NCI-H2171 treated with DMSO at 0.1 percent for 48 hours (cell line): ENCODE measurements around the gene ERRFI1.

Experiments
- DNase-seq: peaks from one replicate; lab custom pipeline; 2025; lab: John Stamatoyannopoulos, UW

Gene ERRFI1

DNA sequence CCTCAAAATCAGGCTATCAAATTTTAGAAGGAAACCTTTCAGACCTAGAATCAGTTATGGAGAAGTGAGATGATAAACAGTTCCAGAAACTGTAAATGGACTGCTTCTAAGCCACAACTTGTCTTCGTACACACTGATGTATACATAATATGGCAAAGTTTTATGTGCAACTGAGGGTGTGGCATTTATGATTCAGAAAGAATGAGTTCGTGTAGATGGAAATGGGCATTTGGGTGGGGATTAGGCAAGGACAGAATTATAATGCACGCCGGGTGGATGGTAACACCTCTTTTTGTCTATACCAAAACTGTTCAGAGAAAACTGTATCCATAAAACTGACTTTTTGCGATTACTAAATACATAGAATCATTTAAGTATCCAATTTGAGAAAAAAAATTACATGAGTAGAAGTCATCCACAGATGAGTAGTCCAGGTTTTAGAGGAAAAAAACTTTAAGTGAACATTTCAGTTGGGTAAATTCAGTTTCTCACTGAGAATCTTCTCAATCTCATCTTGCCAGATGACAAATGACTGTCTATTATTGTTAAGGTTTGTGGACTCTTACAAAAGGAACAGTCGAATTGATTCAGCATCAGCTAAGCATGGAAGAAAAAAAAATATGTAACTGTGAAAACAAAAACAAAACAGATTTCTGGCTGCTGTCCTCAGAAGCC is 22.5 kb downstream of the ERRFI1 start:
- no peak for DNase-seq

DNA sequence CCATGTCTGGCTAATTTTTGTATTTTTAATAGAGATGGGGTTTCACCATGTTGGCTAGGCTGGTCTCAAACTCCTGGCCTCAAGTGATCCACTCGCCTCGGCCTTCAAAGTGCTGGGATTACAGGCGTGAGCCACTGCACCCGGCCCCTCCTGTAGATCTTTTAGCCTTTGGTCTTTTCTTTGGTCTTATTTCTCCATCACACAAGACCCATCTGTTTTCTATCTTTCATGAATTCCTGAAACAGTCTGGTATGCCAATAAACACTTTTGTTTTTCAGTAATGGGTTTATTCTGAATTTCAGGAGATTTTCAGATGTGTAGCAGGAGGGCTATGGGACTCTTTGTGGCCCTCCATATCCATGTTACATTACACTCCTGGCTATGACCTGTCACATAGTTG is 23.2 kb downstream of the ERRFI1 start:
- no peak for DNase-seq

DNA sequence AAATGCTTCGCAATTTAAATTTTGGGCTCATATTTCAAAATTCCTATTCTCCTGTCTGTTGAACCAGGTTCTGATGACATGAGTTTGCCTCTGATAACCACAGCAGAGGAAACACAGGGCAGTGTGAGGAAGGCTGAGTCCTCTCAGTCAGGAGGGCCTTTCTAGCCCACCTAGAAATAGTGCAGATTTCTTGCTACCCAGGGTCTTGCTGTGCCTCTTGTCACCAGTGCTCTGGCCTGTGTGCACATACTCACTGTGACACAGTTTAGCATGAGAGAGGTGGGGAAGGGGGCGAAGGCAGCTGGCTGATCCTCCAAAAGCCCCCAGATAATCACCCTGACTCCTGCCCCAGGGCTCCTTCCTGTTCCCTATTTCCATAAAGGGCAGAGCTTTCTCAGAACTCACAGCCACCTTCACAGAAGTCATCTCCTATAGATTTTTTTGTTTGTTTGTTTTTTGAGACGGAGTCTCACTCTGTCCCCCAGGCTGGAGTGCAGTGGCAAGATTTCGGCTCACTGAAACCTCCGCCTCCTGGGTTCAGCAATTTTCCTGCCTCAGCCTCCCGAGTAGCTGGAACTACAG is 23.7 kb downstream of the ERRFI1 start:
- DNase-seq: no peak

DNA sequence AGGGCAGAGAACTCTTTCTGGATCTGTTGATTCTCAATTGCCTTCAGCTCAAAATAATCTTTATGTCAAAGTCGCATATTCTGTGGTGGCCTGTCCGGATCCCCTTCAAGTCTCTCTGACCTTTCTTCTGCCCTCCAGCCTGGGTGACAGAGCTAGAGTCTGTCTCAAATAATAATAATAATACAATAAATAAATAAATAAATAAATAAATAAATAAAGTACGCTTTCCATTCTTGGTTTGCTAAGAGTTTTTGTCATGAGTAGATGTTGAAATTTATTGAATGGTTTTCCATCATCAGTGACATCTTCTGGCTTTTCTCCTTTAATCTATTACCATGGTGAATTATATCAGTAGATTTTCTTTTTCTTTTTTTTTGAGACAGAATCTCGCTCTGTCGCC is 30.7 kb downstream of the ERRFI1 start:
- DNase-seq: no peak

DNA sequence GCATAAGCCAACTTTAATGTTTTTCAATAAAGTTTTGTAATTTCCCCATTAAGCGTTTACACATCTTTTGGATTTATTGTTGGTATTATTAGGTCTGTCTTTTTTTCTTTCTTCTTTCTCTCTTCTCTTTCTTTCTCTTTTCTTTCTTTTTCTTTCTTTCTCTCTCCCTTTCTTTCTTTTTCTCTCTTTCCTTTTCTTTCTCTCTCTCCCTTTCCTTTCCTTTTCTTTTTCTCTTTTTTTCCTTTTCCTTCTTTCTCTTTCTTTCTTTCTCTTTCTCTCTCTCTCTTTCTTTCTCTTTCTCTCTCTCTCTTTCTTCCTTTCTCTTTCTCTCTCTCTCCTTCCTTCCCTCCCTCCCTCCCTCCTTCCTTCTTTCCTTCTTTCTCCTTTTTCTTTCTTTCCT is 31.3 kb downstream of the ERRFI1 start:
- no peak for DNase-seq

DNA sequence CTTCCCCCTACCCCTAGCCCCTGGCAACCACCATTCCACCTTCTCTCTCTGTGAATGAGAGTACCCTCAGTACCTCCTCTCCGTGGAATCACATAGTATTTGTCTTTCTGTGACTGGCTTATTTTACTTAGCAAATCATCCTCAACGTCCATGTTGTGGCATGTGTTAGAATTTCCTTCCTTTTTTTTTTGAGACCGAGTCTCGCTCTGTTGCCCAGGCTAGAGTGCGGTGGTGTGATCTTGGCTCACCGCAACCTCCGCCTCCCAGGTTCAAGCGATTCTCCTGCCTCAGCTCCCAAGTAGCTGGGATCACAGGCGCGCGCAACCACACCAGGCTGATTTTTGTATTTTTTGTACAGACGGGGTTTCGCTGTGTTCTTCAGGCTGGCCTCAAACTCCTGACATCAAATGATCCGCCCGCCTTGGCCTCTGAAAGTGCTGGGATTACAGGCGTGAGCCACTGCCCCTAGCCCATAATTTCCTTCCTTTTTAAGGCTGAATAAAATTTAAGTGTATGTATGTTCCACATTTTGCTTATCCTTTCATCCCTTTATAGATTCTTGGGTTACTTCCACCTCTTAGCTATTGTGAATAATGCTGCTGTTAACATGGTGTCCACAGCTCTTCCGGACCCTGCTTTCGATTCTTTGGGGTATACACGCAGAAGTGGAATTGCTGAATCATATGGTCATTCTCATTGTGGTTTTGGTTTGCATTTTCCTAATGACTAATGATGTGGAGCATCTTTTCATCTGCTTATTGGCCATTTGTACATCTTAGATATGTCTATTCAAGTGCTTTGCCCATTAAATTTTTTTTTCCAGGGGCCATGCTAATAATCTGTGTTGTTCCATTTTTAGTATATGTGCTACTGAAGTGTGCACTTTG is 32.3 kb downstream of the ERRFI1 start:
- DNase-seq: no peak

DNA sequence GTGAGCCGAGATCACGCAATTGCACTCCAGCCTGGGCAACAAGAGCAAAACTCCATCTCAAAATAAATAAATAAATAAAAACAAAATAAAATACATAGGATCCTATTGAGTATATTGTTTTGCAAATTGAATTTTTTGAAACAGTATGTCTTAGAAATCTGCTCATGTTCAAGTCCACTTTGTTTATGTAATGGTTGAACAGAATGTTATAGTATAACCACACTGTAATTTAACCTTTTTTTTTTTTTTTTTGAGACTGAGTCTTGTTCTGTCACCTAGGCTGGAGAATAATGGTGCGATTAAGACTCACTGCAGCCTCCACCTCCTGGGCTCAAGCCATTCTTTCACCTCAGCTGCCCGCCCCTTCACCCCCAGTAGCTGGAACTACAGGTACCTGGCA is 33.2 kb downstream of the ERRFI1 start:
- DNase-seq: no peak

DNA sequence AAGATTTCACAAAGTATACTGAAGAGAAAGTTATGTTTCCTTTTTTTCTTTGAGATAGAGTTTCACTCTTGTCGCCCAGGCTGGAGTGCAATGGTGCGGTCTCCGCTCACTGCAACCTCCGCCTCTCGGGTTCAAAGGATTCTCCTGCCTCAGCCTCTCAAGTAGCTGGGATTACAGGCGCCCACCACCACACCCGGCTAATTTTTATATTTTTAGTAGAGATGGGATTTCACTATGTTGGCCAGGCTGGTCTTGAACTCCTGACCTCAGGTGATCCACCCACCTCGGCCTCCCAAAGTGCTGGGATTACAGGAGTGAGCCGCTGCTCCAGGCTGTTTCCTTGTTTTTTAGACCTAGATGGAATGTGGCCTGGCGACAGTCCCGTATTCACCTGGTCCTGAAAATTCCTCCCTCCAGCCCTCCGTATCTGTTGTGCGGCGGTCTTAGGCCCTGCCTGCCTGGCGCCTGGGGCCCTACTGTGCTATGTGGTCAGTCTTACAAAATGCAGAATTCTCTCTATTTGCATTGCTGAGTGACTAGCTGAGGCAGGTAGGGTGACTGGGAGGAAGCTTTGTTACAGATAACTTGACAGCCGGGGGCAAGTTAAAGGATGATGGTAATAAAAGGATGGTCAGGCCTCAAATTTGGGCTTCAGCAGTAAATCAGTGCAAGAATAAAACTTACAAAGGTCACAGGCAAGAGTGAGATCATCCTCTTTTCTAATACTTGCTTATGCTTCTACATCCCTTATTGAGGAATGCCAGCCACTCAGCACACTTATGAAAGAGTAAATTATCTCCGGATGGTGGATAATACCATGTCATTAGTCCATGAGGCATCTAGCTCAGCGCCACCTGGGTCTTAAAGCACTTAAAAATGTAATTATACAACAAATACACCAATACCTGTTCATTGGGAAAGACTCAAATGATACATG is 34.3 kb downstream of the ERRFI1 start:
- no peak for DNase-seq

DNA sequence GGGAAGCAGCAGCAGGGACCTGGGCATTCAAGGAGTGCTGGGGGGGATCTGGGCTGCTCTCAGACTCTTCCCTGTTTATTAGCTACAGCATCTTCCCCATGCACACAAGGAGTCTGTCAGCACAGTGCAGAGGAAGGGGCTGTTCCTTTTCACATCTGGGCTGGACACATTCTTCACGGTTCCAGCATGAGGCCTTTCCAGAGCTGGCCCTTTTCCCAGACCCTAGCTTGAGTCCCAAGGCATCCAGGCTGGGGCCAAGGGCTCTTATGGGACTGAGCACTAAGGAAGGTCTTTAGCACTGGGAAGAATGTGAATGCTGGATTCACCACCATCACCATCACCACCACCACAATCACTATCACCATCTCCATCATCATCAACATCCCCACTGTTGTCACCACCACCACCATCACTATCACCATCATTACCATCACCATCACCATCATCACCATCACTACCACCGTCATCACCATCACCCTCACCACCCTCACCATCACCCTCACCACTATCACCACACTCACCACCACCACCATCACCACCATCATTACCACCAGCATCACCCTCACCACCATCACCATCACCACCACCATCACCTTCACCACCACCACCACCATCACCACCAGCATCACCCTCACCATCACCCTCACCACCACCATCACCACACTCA is 36.2 kb downstream of the ERRFI1 start:
- no peak for DNase-seq

DNA sequence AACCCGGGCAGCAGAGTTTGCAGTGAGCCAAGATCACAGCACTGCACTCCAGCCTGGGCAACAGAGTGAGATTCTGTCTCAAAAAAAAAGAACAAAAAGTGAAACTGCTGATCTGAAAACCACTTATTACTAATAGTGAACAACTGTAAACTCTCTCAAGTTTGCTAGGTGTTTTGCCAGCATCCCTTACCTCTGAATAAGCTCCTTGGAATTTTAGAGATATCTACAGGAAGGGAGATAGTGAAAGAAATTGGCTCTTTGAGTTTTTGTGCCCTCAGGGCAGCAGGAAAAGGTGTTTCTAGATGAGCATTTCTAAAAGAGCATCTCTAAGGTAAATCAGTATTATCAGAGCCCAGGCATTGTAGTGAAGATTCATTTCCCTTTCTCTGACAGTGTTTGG is 37.5 kb downstream of the ERRFI1 start:
- DNase-seq: no peak

DNA sequence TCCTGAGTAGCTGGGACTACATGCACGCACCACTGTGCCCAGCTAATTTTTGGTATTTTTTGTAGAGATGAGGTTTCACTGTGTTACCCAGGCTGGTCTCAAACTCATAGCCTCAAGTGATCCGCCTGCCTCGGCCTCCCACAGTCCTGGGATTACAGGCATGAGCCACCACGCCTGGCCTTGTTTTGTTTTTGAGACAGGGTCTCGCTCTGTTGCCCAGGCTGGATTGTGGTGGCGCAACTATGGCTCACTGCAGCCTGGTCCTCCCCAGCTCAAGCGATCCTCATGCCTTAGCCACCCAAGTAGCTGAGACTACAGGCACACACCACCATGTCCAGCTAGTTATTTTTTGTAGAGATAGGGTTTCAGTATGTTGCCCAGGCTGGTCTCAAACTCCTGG is 38.6 kb downstream of the ERRFI1 start:
- no peak for DNase-seq

DNA sequence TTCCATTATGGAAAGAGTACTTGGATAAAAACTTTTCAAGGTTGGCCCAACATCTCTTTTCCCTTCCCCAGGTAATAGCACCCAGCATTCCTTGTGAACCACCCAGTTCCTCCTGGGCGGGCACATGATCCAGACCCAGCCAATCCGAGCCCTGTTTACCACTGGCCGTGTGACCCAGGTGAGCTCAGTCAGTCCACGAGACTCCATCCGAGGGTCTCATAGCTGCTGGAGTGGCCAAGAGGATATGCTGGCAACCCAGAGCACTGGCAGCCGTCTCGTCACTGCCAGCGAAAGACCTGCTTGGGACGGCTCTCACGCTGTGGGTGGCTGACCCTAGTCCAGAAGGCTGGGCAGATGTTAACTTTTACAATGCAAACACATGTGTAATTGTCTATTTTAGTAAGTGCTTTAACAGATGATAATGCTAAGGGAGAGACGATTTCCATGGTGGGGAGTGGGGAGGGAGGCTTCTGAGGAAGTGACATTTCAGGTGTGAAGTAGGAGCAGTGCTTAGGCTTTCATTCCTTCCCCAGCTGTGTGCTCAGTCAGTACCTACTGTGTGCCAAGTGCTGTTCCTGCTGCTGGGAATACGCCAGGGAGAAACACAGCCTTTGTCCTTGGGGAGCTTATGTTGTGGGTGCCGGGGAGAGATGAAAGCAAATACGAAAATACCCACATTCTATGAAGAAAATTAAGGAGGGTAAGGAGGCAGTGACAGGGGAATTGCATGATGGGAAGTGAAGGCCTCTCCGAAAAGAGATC is 40.1 kb downstream of the ERRFI1 start:
- no peak for DNase-seq

DNA sequence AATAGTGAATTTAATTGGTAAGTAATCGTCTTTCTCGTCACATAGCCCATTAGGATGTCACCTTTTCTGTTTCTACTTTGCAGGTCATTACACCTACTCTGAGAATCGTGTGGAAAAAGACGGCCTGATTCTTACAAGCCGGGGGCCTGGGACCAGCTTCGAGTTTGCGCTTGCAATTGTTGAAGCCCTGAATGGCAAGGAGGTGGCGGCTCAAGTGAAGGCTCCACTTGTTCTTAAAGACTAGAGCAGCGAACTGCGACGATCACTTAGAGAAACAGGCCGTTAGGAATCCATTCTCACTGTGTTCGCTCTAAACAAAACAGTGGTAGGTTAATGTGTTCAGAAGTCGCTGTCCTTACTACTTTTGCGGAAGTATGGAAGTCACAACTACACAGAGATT is 41.3 kb downstream of the ERRFI1 start:
- peak; percentile 28 for DNase-seq

DNA sequence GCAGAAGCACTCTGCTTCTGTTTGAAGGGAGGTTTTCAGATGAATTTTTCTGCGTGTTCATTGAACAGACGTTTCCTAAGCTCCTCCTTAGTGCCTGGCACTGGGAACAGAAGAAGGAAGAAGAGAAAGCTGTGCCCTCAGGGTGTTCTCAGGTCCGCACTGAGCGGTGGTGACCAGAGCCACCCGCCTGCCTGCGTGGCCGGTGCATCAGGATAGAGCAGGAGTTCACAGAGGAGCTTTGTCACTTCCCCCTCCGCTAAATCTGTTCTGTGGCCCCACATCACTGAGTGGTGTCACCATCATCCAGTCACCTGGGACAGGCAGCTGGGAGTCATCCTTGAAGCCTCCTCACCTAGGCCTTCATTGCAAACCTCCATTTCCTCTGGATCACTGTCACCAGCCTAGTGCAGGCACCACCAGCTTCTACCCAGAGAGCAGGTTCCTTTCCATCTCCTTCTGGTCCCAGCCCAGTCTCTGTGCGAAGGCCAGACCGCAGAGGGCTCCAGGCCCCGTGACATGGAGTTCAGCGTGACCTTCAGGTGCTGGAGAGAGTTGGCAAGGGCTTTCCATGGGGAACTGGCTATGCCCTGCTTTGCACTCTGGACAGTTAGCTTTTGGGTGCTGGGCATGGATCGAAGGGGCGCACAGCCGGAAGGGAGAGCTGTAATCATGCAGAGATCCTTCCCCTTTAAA is 42.9 kb downstream of the ERRFI1 start:
- no peak for DNase-seq

DNA sequence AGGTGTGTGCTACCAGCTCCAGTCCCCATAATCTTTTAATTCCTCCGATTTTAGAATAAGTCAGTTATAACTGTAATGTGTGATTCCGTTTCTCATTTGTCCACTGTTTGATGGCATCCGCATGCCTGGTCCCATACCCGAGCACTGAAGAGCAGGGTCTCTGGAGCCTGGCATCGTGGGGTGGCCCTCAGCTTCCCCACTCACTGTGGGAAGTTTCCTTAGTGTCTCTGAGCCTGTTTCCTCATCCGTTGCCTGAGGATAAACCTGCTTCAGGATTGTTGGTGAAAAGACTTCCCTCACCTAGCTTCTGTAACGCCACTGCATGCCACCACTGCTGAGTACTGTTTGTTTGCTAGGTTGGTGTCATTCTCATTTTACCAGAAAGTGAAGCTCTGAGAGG is 45.1 kb downstream of the ERRFI1 start:
- DNase-seq: no peak

DNA sequence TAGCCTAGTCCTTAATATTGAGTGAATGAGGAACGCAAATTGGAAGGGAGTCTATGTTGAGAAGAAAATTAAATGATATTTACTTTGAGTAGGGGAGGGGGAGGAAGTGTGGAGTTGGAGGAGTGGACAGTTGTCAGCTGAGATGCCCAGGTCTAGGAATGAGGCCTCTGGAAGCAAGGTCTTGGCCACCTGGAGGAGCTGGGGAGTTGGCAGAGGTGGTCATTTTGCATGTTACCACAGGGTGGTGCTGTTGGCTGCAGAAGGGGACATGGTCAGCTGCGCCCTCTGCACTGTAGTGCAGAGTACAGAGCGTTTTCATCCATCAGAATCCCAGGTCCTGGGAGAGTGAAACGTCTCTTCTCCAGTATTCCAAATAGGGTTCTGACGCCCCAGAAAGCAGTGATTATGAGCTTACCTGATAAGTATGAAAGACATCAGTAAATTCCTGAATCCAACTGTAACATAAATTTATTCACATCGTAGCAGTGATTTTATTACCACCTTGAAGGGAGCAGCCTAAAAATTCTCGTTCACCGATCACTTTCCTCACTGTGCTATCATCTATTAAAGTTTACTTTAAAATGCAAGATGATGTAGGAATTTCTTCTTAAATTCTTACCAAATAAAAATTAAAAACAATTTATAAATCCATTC is 50.8 kb downstream of the ERRFI1 start:
- DNase-seq: peak; percentile 78

DNA sequence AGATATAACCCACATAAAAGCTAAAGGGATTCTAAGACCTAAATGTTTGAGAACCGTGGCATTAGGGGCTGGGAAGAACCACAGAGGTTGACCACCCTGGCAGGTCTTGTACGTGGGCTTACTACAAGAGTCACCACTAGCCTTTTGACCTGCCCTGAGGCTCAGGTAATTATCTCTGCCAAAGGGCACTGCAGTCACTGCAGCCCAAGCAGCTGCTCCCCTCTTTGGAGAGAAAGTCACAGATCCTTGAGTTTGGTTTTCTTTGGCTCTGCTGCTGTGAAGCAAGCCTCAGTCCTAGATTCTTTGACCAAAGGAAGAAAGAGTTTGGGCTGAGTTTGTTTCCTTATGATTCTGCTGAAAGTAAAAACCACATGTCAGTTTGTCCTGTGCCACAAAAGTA is 53.0 kb downstream of the ERRFI1 start:
- no peak for DNase-seq

DNA sequence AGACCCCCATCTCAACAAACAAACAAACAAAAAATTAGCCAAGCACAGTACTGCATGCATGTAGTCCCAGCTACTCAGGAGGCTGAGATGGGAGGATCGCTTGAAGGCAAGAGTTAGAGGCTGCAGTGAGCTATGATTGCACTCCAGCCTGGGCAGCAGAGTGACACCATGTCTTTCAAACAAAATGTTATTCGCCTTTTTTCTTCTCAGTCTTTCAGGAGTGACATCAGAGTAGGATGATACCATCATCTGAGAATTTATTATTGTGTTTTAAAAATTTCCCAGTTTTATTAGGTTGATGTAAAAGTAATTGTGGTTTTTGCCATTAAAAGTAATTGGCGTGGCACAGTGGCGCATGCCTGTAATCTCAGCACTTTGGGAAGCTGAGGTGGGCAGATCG is 53.8 kb downstream of the ERRFI1 start:
- DNase-seq: no peak

DNA sequence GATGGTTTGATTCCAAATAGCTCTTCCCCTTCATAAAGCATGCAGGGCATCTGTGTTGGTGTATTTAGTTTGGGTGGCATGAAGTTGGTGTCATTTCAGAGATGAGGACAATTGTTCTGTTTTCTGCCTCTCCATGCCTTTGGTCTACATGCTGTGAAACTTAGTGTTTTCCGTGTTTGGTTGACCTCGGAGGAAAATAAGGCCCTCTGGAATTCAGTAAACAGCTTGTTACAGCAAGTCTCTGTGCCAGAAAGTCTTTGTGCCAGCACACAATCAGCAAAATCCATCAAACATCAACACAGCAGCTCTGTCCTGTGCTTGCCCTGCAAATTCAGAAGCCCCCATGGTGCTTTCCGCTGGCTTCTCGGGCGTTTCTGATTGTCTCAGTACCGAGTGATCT is 55.1 kb downstream of the ERRFI1 start:
- no peak for DNase-seq

DNA sequence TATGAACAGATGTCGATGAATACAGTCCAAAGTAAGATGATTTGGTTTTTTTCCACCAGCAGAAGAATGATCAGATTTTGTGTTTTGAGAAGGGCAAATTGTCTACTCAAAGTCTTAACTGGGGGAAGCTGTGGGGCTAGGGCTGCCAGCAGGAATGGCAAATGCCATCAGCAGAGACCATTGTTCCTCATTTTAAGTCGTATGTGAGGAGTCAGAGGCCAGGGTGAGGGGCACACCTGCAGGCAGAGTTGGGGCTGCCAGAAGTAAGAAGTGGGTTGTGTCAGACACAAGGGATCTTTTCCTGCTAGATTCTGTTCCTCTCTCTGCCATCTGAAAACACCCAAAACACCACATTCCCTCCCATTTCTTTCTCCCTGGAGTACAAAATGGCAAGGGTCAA is 55.9 kb downstream of the ERRFI1 start:
- DNase-seq: no peak
